NOMO-1 treated with dmso at 0.1 percent for 144 hours (cell line): ENCODE data around the gene TLK2.
A peak's percentile ranks its signal among the peaks of the same experiment; 100 is the strongest.
"Not testable (repeated sequence)": the region's sequence is repeated elsewhere in the genome, so short reads cannot be mapped to it uniquely, and the experiment has no call there.

ENCODE experiments used
- DNase-seq: peaks from one replicate; lab custom pipeline; 2025; ENCODE audit not compliant: unreplicated experiment; lab: John Stamatoyannopoulos, UW

TLK2 gene

GRCh38 chr17:62597920-62598319, 119.3 kb downstream of the TLK2 start:
- DNase-seq, result no peak

GRCh38 chr17:62599964-62600657, 121.5 kb downstream of the TLK2 start:
- no peak for DNase-seq

- no peak for DNase-seq
Observed at GRCh38 chr17:62600805-62601204, 122.2 kb downstream of the TLK2 start.

GRCh38 chr17:62601471-62601870, 122.8 kb downstream of the TLK2 start:
- DNase-seq, result no peak

GRCh38 chr17:62603783-62604182, 125.2 kb downstream of the TLK2 start:
- not testable (repeated sequence) for DNase-seq

- DNase-seq, result no peak
Observed at GRCh38 chr17:62605588-62605987, 127.0 kb downstream of the TLK2 start.

GRCh38 chr17:62611292-62611691, 132.7 kb downstream of the TLK2 start:
- DNase-seq, result no peak

GRCh38 chr17:62611728-62612127, 133.1 kb downstream of the TLK2 start:
- DNase-seq, result peak; percentile 67

GRCh38 chr17:62612289-62612688, 133.7 kb downstream of the TLK2 start:
- not testable (repeated sequence) for DNase-seq

- DNase-seq, result not testable (repeated sequence)
Observed at GRCh38 chr17:62613095-62613494, 134.5 kb downstream of the TLK2 start.

GRCh38 chr17:62614142-62614541, 135.5 kb downstream of the TLK2 start:
- no peak for DNase-seq

- no peak for DNase-seq
Observed at GRCh38 chr17:62615503-62615902, 136.9 kb downstream of the TLK2 start.

- DNase-seq, result no peak
Observed at GRCh38 chr17:62616993-62617893, 138.6 kb downstream of the TLK2 start.

- DNase-seq, result no peak
Observed at GRCh38 chr17:62617894-62618472, 139.4 kb downstream of the TLK2 start.

- no peak for DNase-seq
Observed at GRCh38 chr17:62618647-62619416, 140.2 kb downstream of the TLK2 start.

- no peak for DNase-seq
Observed at GRCh38 chr17:62619417-62620155, 141.0 kb downstream of the TLK2 start.

- DNase-seq, result no peak
Observed at GRCh38 chr17:62621223-62621622, 142.6 kb downstream of the TLK2 start.

GRCh38 chr17:62625184-62625869, 146.7 kb downstream of the TLK2 start:
- DNase-seq, result peak; percentile 25

GRCh38 chr17:62625870-62626200, 147.2 kb downstream of the TLK2 start:
- no peak for DNase-seq

GRCh38 chr17:62626719-62627218, 148.1 kb downstream of the TLK2 start:
- no peak for DNase-seq
